ENCODE measurements around the gene MEGF8. TPM values are rescaled to one million over a fixed set of nuclear protein-coding genes. Genes with fewer than 3 reads are reported as not detected.

MEGF8 gene
- total RNA-seq, 1 experiment from 2014 or later = 7.8 TPM

Small RNAs within 50 kb of the gene (small RNA-seq; reads per million reads assigned to genes)
- 0 reads per million in 2 experiments for gene MIR8077

Other genes starting within 250 kb of the MEGF8 start
- gene ZNF574, start 249.5 kb upstream of the MEGF8 start, total RNA-seq (2014; rRNA removed; shearing (Covaris generic)) = 8.4 and 8.7 TPM in 2 replicates
- 0.02 TPM in 1 of 2 replicates, not detected in the other for gene POU2F2, start 193.2 kb upstream of the MEGF8 start, total RNA-seq (2014; rRNA removed; shearing (Covaris generic))
- gene DEDD2, start 108.0 kb upstream of the MEGF8 start, total RNA-seq (2014; rRNA removed; shearing (Covaris generic)) = 12.9 and 16.5 TPM in 2 replicates
- gene ZNF526, start 105.3 kb upstream of the MEGF8 start, total RNA-seq (2014; rRNA removed; shearing (Covaris generic)) = 3.7 and 4.4 TPM in 2 replicates
- gene GSK3A, start 83.0 kb upstream of the MEGF8 start, total RNA-seq (2014; rRNA removed; shearing (Covaris generic)) = 19.0 and 20.2 TPM in 2 replicates
- 16.1 and 17.1 TPM in 2 replicates for gene ERF, start 70.5 kb upstream of the MEGF8 start, total RNA-seq (2014; rRNA removed; shearing (Covaris generic))
- gene CIC, start 56.4 kb upstream of the MEGF8 start, total RNA-seq (2014; rRNA removed; shearing (Covaris generic)) = 7.7 and 9.1 TPM in 2 replicates
- 0.35 TPM in 1 of 2 replicates, not detected in the other for gene PRR19, start 23.5 kb upstream of the MEGF8 start, total RNA-seq (2014; rRNA removed; shearing (Covaris generic))
- gene PAFAH1B3, start 23.0 kb upstream of the MEGF8 start, total RNA-seq (2014; rRNA removed; shearing (Covaris generic)) = 17.4 and 22.4 TPM in 2 replicates
- gene TMEM145, start 12.3 kb upstream of the MEGF8 start, total RNA-seq (2014; rRNA removed; shearing (Covaris generic)) = 0.17 TPM in 1 of 2 replicates, not detected in the other
- 0.69 and 1.2 TPM in 2 replicates for gene CNFN, start 64.7 kb downstream of the MEGF8 start, total RNA-seq (2014; rRNA removed; shearing (Covaris generic))
- 0.87 and 1.5 TPM in 2 replicates for gene LIPE, start 101.8 kb downstream of the MEGF8 start, total RNA-seq (2014; rRNA removed; shearing (Covaris generic))
- gene CXCL17, start 117.3 kb downstream of the MEGF8 start, total RNA-seq (2014; rRNA removed; shearing (Covaris generic)) = not detected in 2 replicates
- 0.06 and 0.12 TPM in 2 replicates for gene CEACAM1, start 202.8 kb downstream of the MEGF8 start, total RNA-seq (2014; rRNA removed; shearing (Covaris generic))

Data from NCI-H460 (cell line).